ENCODE data around the gene TTLL4.
A peak's percentile ranks its signal among the peaks of the same experiment; 100 is the strongest.

The TTLL4 gene

GRCh38 chr2:218710687-218711549 lies at the start of gene TTLL4:
TTLL4 (plus strand) TSS chr2:218710835; CDS start chr2:218737677, 26,842 bp downstream.
- peak; percentile 98 for DNase-seq

DNA sequence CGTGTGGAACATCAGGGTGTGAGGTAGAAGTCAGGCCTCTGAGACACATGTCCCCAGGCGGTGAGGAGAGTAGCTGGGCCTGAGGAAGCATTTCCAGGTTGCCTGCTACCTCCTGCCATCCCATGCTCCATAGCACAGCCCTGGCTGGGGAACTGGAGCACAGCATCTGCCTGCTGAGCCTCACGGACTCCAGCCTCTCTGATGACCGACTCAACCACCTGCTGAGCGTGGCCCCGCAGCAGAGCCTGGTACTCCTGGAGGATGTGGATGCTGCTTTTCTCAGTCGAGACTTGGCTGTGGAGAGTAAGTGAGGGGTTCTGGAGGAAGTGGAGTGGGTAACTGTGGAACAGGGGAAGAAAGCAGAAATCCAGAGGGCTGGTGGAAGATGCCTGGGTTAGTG lies 48.3 kb upstream of the TTLL4 start:
- DNase-seq: no peak

DNA sequence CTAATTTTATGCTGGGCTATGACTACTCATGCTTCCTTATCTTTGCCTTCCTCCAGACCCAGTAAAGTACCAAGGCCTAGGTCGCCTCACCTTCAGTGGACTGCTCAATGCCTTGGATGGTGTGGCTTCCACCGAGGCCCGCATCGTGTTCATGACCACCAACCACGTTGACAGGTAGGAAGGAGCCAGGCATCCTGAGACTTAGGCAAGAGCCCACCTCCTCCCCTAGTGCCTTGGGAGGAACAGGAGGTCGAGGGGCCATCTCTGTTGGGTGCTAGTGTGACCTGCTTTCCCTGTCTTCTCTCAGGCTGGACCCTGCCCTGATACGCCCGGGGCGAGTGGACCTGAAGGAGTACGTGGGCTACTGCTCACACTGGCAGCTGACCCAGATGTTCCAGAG lies 47.8 kb upstream of the TTLL4 start:
- DNase-seq: no peak

DNA sequence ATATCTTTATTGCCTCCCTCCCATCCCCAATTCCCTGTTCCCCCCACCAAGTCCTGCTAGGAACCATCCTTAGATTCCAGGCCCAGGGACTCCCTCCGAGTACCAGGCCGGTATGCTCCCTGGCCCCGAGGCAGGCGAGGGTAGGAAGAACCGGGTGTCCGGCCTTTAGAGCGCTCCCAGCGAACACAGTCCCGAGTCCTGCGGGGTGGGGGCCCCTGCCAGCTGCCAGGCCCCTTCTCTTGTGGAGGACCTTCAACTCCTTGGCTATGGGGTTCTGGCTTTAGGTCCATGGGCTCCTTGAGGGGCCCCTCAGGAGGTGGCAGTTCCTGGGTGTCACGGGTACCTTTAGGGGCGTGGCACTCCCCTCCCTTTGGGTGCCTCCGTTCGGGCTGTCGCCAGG lies 46.7 kb upstream of the TTLL4 start:
- no peak for DNase-seq

DNA sequence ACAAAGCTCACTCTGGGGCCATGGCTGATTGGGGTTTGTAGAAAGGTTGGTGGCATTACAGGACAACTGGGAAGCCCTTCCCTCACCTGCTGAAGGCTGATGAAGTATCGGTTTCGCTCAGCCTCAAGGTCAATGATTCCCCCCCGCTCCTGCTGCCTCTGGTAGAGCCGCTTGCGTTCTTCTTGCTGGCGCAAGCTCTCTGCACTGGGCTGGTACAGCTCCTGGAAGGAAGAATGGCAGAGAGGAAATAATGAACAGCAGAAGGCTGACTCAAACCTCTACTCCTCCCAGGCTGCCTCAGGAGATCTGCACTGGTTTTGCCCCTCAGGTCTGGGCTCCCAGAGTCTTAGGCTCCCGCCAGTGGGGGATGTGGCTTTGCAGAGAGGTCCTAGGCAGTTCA lies 46.0 kb upstream of the TTLL4 start:
- DNase-seq: no peak

GRCh38 chr2:218671097-218671653 lies 39.5 kb upstream of the TTLL4 start:
- DNase-seq: no peak

GRCh38 chr2:218671654-218672566 lies 38.7 kb upstream of the TTLL4 start, which contains the start of the genes RNF25 and STK36:
RNF25 (minus strand) TSS chr2:218672002; CDS start chr2:218671970, 32 bp downstream.
STK36 (plus strand) TSS chr2:218672086; CDS start chr2:218672830, 744 bp downstream.
- peak; percentile 87 for DNase-seq

DNA sequence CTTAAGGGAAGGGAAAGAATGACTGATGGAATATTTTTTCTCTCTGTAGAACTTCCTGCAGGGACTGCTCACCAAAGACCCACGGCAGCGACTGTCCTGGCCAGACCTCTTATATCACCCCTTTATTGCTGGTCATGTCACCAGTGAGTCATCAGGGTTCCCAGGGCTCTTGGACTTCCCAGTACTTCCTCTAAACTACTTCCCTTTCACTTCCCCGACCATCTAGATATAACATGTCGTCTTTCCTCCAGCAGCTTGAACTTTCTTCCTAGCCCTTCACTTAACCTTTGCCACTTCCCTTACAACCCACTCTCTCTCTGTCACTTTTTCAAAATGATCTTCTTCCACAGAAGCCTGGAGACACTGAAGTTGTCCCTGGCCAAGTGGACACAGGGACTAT lies 31.5 kb upstream of the TTLL4 start:
- no peak for DNase-seq

DNA sequence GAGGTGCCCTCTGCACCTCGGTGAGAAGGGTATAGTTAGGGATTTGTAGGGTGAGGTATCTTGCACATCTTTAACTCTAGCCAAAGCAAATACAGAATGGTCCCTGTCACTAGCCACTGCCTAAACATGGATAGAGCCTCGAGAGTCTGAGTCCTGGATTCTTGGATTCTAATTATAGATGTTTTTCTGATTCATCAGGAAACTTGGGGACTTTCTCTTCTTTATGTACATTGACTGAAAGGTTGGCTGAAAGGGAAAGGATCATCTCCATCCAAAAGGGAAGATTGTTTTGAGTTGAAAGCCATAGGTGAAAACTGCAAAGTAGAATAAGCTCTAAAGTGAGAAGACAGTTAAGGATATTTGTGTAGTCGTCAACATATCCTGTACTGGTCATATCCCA lies 30.6 kb upstream of the TTLL4 start:
- DNase-seq: no peak

DNA sequence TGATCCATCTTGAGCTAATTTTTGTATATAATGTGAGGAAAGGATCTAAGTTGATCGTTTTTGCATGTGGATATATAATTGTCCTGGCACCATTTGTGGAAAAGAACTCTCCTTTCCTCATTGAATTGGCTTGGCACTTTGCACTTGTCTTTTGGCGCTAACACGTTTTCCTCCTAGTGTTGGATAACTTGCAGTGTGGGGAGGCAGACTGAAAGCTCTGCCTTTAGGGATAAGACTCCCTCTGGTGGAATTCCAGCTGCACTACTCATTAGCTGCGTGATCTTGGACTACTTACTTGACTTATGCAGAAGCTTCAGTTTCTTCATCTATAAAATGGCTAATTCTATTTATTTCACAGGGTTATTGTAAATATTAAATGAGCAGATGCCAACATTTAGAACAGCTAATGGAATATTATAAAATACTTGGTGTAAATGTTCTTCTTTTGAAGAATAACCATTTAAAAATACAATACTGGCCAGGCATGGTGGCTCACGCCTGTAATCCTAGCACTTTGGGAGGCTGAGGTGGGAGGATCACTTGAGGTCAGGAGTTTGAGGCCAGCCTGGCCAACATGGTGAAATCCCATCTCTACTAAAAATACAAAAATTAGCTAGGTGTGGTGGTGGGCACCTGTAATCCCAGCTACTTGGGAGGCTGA lies 23.1 kb upstream of the TTLL4 start:
- DNase-seq: peak; percentile 12

GRCh38 chr2:218691234-218691633 lies 19.4 kb upstream of the TTLL4 start:
- no peak for DNase-seq

DNA sequence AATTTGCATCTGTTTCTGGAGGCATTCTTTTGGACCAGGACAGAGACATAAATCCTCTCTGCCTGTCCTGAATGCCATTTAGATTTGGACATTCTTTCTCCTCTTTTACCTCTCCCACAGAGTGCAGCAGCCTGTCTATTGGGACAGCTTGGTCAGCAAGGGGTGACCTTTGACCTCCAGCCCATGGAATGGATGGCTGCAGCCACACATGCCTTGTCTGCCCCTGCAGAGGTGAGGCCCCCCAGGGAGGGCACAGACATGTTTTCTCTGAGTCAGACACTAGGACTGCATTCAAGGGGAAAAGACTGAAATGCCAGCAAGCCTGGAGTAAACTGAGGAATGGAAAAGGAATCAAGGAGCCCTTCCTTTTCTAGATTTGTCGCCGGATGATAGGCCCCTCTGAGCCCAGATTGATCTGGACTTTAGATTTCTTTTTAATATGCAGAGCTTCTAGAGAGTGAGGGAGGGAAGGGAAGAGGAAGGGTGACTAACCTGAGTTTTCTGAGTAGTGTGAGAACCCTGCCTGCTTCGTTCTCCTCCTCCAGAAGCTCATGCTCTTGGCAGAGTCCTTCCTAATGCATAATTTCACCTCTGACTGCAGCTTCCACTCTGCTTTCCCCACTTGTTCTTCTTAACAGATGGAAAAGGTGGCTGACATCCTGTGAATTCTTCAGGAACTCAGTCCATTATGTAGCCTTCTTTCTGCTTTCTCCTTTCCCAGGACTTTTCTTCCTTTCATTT lies 16.1 kb upstream of the TTLL4 start:
- DNase-seq: no peak

DNA sequence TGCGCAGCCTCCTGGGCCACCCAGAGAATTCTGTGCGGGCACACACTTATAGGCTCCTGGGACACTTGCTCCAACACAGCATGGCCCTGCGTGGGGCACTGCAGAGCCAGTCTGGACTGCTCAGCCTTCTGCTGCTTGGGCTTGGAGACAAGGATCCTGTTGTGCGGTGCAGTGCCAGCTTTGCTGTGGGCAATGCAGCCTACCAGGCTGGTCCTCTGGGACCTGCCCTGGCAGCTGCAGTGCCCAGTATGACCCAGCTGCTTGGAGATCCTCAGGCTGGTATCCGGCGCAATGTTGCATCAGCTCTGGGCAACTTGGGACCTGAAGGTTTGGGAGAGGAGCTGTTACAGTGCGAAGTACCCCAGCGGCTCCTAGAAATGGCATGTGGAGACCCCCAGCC lies 11.8 kb upstream of the TTLL4 start:
- DNase-seq: no peak

- no peak for DNase-seq
Measured at GRCh38 chr2:218701806-218702205, 8.8 kb upstream of the TTLL4 start.

- no peak for DNase-seq
Measured at GRCh38 chr2:218703341-218703740, 7.3 kb upstream of the TTLL4 start.

GRCh38 chr2:218708086-218708485 lies 2.5 kb upstream of the TTLL4 start:
- no peak for DNase-seq

DNA sequence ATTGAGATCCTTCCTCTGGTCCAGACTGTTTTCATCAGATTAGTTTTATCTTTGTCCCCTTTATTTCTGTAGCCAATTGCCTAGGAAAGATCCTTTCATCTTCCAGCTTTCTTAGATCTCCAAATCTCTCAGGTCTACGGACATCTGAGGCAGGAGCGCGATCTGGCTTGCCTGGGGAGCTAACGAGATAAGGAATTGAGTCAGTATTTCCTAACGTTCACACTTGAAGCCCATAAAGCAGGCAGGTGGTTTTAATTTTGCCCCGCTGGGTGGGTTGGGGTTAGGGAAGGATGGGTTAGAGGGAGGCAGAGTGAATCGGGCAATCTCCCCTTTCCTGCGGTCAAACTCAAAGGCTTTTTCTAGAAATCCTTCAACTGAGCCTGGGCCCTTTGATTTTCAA lies 727 bp upstream of the TTLL4 start:
- DNase-seq: no peak

DNA sequence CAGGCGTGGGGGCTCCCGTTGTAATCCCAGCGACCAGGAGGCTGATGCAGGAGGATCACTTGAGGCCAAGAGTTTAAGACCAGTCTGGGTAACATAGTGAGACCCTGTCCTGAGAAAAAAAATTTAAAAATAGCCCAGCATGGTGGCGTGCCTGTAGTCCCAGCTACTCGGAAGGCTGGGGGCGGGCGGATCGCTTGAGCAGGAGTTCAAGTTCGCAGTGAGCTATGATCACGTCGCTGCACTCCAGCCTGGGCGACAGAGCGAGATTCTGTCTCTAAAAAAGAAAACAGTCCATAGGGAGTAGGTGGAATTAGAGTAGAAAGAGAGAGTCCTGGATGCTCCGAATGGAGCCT lies 325 bp upstream of the TTLL4 start:
- no peak for DNase-seq

- DNase-seq: no peak
Measured at GRCh38 chr2:218711550-218711929, 905 bp downstream of the TTLL4 start.

- no peak for DNase-seq
Measured at GRCh38 chr2:218713922-218714321, 3.3 kb downstream of the TTLL4 start.

DNA sequence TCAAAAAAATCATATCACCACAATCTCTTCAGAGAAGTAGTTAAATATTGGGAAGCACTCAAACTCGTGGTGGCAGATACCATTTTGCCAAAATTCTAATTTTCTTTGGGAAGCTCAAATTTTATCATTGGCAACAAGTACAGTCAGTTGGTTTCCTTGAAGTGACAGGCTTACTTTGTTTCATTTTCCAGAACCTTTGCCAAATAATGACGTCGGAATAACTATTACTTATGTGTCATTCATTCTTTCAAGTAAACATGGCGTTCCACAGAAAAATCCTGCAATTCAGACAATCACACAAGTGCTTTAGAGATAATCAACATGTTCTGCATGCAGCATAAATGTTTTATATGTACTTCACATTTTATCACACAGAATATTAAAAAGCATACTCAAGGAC lies 5.4 kb downstream of the TTLL4 start:
- no peak for DNase-seq

DNA sequence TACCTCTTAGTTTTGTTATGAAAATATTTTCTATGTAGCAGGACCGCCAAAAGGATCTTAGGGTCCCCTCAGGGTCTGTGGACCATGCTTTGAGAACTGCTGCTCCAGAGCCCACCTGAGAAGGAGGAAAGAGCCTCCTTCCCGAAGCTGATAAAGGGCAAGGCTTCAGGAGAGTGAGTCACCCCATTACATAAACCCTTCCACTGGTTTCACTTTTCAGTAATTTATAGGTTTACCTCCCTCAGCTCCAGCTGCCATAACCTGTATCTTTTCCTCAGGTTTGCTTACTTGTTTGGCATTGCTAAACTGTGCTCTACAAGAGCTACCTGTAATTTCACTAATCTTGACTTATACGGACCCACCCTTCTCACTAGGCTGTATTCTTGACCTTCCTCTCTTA lies 6.6 kb downstream of the TTLL4 start:
- DNase-seq: no peak
